HG03378 (cell line): ENCODE measurements around the gene MRAS.
"Not testable (repeated sequence)": the region's sequence is repeated elsewhere in the genome, so short reads cannot be mapped to it uniquely, and the experiment has no call there.

Experiments used
- ATAC-seq: cut with Tn5 transposase; IDR thresholded peaks from one replicate; pipeline ENCODE4 v1.9.1; 2021; ENCODE audit warnings: mild to moderate bottlenecking, moderate library complexity; ENCODE audit not compliant: unreplicated experiment

Gene MRAS

DNA sequence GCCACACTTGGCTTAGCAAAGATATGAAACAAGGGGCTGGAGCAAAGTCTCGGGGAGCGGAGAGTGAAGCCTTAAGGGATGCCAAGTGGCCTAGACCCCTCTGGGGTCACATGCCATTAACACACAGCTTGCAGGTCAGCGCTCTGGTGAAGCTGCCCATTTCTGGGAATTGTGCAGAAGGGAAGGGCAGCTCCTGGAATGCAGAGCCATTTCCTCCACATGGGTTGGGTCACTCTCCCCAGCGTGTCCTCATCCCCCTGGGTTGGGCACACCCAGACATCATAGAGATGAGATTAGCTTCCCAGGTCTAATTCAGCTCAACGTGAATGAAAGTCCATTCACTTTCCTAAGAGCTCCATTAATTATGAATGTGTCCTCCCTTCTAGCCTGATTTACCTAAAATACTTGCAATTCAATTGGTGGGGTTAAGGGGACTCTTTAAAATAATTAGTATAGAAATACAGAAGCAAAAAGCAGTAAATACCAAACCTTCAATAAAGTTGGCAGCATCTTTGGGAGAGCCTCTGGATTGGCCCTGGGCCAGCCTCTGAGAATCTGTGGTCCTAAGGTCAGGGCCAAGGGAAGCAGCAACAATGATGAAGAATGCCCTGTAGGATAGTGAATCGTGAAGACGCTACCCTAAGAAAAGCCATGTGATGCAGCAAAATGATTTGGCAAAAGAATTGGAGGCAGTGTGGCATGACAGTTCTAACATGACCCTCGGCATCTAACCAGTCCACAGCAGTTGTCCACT lies 17.8 kb downstream of the MRAS start:
- no peak for ATAC-seq

DNA sequence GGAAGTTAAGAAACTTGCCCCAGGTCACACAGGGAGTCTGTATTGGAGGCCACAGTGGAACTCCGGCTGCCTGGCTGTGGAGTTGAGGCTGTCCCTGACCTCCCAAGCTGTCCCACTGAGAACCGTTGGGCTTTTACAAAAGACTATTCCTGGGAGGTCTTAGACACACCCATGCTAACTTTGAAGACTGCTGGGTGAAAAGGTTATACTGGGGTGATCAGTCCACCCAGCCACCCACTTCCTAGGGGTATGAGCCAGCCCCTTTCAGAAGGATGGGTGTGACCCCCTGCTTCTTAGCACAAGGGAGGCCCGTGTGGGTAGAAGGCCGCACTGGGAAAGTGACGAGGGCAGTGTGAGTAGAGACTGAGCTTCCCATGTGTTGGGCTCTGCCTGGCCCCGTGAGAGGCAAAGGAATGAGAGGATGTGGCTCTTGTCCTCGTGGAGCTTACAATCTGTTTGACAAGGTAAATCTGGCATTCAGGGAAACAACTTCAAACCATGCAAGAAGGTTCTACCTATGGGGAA lies 19.0 kb downstream of the MRAS start:
- ATAC-seq = no peak

- no peak for ATAC-seq
These were observed 19.5 kb downstream of the MRAS start for GRCh38 chr3:138367911-138368310.

- ATAC-seq = no peak
These were observed 20.9 kb downstream of the MRAS start for GRCh38 chr3:138369151-138369900.

DNA sequence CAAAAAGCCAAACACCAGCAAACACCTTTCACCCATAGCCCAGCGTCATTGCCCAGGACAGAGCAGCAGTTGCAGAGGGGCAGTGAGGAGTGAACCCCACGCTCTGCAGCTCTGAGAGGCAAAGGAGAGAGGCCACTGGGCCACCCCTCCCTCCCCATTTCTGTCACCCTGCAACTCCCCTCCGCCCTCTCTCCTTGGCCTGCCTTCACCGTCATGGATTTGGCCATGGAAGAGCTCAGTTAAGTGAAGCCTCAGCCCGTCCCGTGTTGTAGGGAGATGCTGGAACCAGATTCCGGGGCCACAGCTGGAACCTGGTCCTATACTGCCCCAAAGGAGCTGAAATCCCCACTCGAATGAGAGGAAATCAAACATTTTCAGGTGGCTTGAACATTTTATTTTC lies 21.9 kb downstream of the MRAS start:
- ATAC-seq = no peak

DNA sequence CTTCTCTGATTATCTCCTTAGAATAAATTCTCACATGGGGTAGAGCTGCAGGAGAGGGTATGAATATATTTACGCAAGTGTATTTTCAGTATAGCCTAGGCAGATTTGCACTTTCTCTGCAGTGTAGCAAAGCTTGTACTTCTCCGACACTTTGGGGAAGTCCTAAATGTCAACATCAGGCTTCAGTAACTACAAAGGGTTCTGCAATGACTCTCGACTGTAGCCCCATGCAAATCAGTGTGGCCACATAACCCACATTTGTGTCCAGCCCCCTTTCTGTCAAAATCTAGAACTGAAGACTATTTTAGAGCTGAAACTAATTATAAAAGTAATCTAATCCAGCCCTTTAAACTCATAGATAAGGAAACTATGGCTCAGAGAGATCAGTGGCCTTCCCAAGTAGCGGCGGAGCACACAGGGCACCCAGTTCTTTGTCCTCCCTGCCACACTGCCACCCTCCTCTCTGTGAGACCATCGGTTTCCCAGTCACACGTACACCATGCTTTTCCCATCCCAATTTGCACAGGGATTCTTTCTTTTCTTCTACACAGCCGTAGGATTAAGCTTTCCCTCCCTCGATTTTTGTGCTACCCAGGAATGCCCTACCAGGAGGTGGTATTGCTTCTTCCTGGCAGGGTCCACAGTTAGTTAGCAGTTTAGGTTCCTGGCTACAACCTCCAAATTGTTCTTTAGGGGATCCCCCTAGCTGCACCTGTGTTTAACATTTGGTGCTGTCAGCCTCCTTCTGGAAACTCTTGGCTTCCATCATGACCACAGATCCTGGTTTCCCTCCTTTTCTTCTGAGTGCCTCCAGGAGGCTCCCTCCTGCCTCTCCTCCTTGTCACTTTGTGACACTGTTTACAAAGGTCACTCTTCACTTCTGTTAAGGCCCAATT lies 22.9 kb downstream of the MRAS start:
- ATAC-seq = peak; percentile 100

GRCh38 chr3:138373087-138373735 lies 24.8 kb downstream of the MRAS start:
- no peak for ATAC-seq

DNA sequence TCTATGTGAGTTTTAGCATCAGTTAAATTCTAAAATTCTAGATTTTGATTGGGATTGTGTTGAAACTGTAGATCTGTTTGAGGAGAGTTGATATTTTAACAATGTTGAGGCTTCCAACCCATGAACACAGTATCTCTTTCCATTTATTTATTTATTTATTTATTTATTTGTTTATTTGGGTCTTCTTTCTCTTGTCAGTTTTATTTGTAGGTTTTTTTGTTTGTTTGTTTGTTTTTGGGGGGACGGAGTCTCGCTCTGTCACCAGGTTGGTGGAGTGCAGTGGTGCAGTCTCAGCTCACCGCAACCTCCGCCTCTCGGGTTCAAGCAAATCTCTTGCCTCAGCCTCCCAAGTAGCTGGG lies 25.3 kb downstream of the MRAS start:
- no peak for ATAC-seq

DNA sequence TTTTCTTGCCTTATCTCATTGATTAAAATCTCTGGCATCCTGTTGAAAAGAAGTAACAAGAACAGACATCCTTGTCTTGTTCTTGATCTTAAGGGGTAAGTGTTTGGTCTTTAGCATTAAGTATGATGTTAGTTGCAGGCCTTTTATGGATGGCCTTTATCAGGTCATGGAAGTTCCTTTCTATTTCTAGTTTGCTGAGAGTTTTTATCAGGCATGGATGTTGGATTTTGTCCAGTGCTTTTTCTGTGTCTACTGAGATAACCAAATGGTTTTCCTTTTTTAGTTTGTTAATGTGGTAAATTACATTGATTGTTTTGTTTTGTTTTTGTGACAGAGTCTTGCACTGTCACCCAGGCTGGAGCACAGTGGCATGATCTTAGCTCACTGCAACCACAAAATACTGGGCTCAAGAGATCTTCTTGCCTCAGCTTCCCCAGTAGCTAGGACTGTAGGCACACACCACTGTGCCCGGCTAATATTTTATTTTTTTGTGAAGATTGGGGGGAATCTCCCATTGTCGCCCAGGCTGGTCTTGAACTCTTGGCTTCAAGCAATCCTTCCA lies 26.3 kb downstream of the MRAS start:
- ATAC-seq = no peak

DNA sequence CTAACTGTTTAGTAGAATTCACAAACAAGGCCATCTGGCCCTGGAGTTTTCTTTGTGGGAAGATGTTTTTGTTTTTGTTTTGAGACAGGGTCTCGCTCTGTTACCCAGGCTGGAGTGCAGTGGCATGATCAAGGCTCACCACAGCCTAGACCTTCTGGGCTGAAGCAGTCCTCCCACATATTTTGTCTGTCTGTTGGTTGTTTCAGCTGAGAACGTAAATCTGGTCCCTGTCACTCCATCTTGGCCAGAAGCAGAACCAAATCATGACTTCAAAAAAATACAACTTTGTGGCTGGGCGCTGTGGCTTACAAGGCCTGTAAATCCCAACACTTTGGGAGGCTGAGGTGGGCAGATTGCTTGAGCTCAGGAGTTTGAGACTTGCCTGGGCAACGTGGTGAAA lies 27.1 kb downstream of the MRAS start:
- ATAC-seq = no peak

- ATAC-seq = no peak
These were observed 28.3 kb downstream of the MRAS start for GRCh38 chr3:138376663-138377062.

DNA sequence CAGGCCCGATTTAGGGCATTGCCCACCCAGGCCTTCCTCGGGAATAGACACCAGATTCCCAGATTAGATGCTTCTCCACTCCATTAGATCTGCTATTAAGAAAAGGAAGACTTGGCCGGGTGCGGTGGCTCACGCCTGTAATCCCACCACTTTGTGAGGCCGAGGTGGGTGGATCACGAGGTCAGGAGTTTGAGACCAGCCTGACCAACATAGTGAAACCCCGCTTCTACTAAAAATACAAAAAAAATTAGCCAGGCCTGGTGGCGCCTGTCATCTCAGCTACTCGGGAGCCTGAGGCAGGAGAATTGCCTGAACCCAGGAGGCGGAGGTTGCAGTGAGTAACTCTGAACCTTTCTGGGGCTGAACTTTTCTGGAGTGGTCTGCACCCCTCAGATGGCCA lies 28.8 kb downstream of the MRAS start:
- ATAC-seq = not testable (repeated sequence)

- no peak for ATAC-seq
These were observed 29.4 kb downstream of the MRAS start for GRCh38 chr3:138377804-138378203.

GRCh38 chr3:138378331-138378730 lies 30.0 kb downstream of the MRAS start:
- no peak for ATAC-seq

DNA sequence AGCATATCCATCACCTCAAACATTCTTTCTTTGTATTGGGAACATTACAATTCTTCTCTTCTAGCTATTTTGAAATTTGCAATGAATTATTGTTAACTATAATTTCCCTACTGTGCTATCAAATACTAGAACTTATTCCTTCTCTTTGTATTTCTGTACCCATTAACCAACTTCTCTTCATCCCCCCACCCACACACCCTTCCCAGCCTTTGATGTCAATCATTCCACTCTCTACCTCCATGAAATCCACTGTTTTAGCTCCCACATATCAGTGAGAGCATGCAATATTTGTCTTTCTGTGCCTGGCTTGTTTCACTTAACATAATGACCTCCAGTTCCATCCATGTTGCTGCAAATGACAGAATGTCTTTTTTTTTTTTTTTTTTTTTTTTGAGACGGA lies 30.6 kb downstream of the MRAS start:
- no peak for ATAC-seq

- ATAC-seq = no peak
These were observed 33.1 kb downstream of the MRAS start for GRCh38 chr3:138381413-138381901.

GRCh38 chr3:138381950-138382715 lies 33.8 kb downstream of the MRAS start:
- no peak for ATAC-seq

DNA sequence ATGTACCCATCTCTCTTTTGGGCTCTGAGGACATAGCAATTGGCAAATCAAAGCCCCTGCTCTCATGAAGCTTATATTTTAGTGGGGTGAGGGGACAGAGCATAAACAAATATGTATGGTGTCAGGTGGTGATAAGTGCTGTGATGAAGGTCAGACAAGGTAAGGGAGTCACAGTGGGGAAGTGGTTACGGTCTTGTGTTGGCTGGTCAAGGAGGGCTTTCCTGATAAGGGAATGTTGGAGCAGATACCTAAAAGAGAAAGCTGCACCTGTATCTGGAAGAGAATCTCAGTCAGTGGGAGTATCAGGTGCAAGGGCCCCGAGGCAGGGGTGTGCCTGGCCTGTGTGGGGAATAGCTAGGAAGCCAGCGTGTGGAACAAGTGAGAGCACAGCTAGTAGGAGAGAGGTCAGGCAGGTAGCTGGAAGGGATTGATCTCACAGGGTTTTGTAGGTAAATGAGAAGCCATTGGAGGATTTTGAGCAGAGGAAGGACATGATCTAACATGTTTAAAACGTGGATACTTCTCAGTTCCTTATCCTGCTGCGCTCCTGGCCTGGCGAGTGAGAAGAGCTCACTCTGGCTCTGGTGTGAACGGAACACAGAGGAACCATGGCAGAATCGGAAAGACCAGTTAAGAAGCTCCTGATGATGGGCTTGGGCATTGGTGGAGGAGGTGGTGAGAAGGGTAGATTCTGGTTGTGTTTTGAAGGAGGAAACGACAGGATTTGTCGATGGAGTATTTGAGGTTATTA lies 35.5 kb downstream of the MRAS start:
- no peak for ATAC-seq

- ATAC-seq = no peak
These were observed 36.2 kb downstream of the MRAS start for GRCh38 chr3:138384531-138384930.
